HCEC 1CT (cell line): Measurements from ENCODE around the gene SGIP1.

Experiments used
- DNase-seq: peaks from one replicate; pipeline ENCODE4 v3.0.0-alpha.2; 2017

The SGIP1 gene

GRCh38 chr1:66533804-66534740, at the start of gene SGIP1:
SGIP1 (plus strand) TSS chr1:66534153; CDS start chr1:66534359, 206 bp downstream.
- DNase-seq, result peak; percentile 92

- DNase-seq, result peak; percentile 82
Observed at GRCh38 chr1:66489151-66489550, 44.8 kb upstream of the SGIP1 start.

GRCh38 chr1:66489972-66490601, 43.9 kb upstream of the SGIP1 start:
- DNase-seq, result no peak

GRCh38 chr1:66490816-66491215, 43.1 kb upstream of the SGIP1 start:
- no peak for DNase-seq

- peak; percentile 52 for DNase-seq
Observed at GRCh38 chr1:66492424-66492823, 41.5 kb upstream of the SGIP1 start.

GRCh38 chr1:66493731-66494130, 40.2 kb upstream of the SGIP1 start:
- DNase-seq, result peak; percentile 55

GRCh38 chr1:66494482-66494881, 39.5 kb upstream of the SGIP1 start:
- no peak for DNase-seq

- DNase-seq, result peak; percentile 25
Observed at GRCh38 chr1:66495495-66495894, 38.5 kb upstream of the SGIP1 start.

GRCh38 chr1:66497910-66498309, 36.0 kb upstream of the SGIP1 start:
- DNase-seq, result no peak

- DNase-seq, result no peak
Observed at GRCh38 chr1:66500301-66500700, 33.7 kb upstream of the SGIP1 start.

GRCh38 chr1:66502086-66502485, 31.9 kb upstream of the SGIP1 start:
- no peak for DNase-seq

GRCh38 chr1:66503841-66504470, 30.0 kb upstream of the SGIP1 start:
- DNase-seq, result peak; percentile 66

GRCh38 chr1:66505671-66506392, 28.1 kb upstream of the SGIP1 start:
- DNase-seq, result peak; percentile 70

- DNase-seq, result no peak
Observed at GRCh38 chr1:66506393-66506687, 27.6 kb upstream of the SGIP1 start.

GRCh38 chr1:66506991-66507390, 27.0 kb upstream of the SGIP1 start:
- no peak for DNase-seq

GRCh38 chr1:66510407-66510806, 23.5 kb upstream of the SGIP1 start:
- no peak for DNase-seq

GRCh38 chr1:66511118-66511517, 22.8 kb upstream of the SGIP1 start:
- no peak for DNase-seq

- DNase-seq, result no peak
Observed at GRCh38 chr1:66517959-66518358, 16.0 kb upstream of the SGIP1 start.

GRCh38 chr1:66518654-66519053, 15.3 kb upstream of the SGIP1 start:
- DNase-seq, result no peak

- DNase-seq, result no peak
Observed at GRCh38 chr1:66519992-66520391, 14.0 kb upstream of the SGIP1 start.

- no peak for DNase-seq
Observed at GRCh38 chr1:66520655-66521054, 13.3 kb upstream of the SGIP1 start.

GRCh38 chr1:66521721-66522365, 12.1 kb upstream of the SGIP1 start:
- DNase-seq, result peak; percentile 93

- no peak for DNase-seq
Observed at GRCh38 chr1:66523562-66523961, 10.4 kb upstream of the SGIP1 start.
